Mesodermal cell (in vitro differentiated cells): ENCODE data around the gene LYPD6.
A peak's percentile ranks its signal among the peaks of the same experiment; 100 is the strongest.
"Not testable (repeated sequence)": the region's sequence is repeated elsewhere in the genome, so short reads cannot be mapped to it uniquely, and the experiment has no call there.

ENCODE experiments used
- H3K27ac ChIP-seq: 2 replicates; pipeline ENCODE4 v1.7.0; 2013; ENCODE audit warnings: mild to moderate bottlenecking, low read depth, low read length, moderate library complexity; ENCODE audit not compliant: severe bottlenecking
- H3K36me3 ChIP-seq: 2 replicates; pipeline ENCODE4 v1.7.1; 2013; ENCODE audit warnings: mild to moderate bottlenecking, low read length, moderate library complexity; ENCODE audit not compliant: control insufficient read depth, insufficient read depth
- H3K4me1 ChIP-seq: one replicate; pipeline ENCODE4 v1.7.1; 2013; ENCODE audit warnings: mild to moderate bottlenecking, low read length; ENCODE audit not compliant: insufficient read depth, control insufficient read depth, poor library complexity, severe bottlenecking
- H3K4me3 ChIP-seq: 2 replicates; pipeline ENCODE4 v1.7.0; 2013; ENCODE audit warnings: low read length, control low read depth, mild to moderate bottlenecking; ENCODE audit not compliant: insufficient read depth, poor library complexity, severe bottlenecking; ENCODE audit errors: extremely low read depth
- H3K9me3 ChIP-seq: 2 replicates; pipeline ENCODE4 v1.7.1; 2013; ENCODE audit warnings: mild to moderate bottlenecking, low read length, moderate library complexity; ENCODE audit not compliant: control insufficient read depth
- WGBS, 2 experiments: methylation state at CpG; one replicate each; pipeline ENCODE4 v1.1.5; 2013; ENCODE audit warnings: missing lambda C conversion rate in 2 of 2; ENCODE audit not compliant: insufficient coverage in 2 of 2; 5-methylcytosine and 5-hydroxymethylcytosine counted together

The LYPD6 gene

GRCh38 chr2:149318566-149318965, 11.8 kb upstream of the LYPD6 start:
- not testable (repeated sequence) for H3K9me3 ChIP-seq, H3K4me1 ChIP-seq, H3K27ac ChIP-seq, H3K4me3 ChIP-seq, H3K36me3 ChIP-seq
- no CpG with 5 or more reads among the region's 3 CpGs for WGBS, 2 experiments

GRCh38 chr2:149320362-149320761, 10.0 kb upstream of the LYPD6 start:
- 90 to 95% methylated on average over 10 to 36 of the region's 36 CpGs for WGBS, 2 experiments
- H3K36me3 ChIP-seq: no peaks in the 10 kb centered on the region
- no peak overlapping the region for H3K4me3 ChIP-seq
- H3K27ac ChIP-seq: no peak overlapping the region
- no peaks in the 10 kb centered on the region for H3K9me3 ChIP-seq
- H3K4me1 ChIP-seq: no peaks in the 10 kb centered on the region

- Histone ChIP-seq H3K36me3 (no peaks in the 10 kb centered on the region), H3K4me3 (peak overlapping the region; percentile 88), H3K9me3 (peaks cover 3% of the 10 kb centered on the region), H3K4me1 (peaks cover 3% of the 10 kb centered on the region), H3K27ac (no peak overlapping the region)
- 61 to 73% methylated on average over 7 to 8 of the region's 8 CpGs for WGBS, 2 experiments
Observed at GRCh38 chr2:149329068-149329467, 1.3 kb upstream of the LYPD6 start.

GRCh38 chr2:149329489-149330126, 779 bp upstream of the LYPD6 start:
- Histone ChIP-seq H3K27ac (peak overlapping the region; percentile 69), H3K36me3 (no peaks in the 10 kb centered on the region), H3K4me3 (peak overlapping the region; percentile 88), H3K4me1 (peaks cover 3% of the 10 kb centered on the region), H3K9me3 (peaks cover 3% of the 10 kb centered on the region)
- 26 to 33% methylated on average over 19 to 22 of the region's 32 CpGs for whole genome bisulfite sequencing, 2 experiments

GRCh38 chr2:149331023-149331400, 625 bp downstream of the LYPD6 start:
- H3K4me3 ChIP-seq: peak overlapping the region; percentile 88
- 1 to 6% methylated on average over 13 to 18 of the region's 19 CpGs for WGBS, 2 experiments
- H3K27ac ChIP-seq: peak overlapping the region; percentile 57

GRCh38 chr2:149332364-149332763, 2.0 kb downstream of the LYPD6 start:
- H3K4me1 ChIP-seq: peaks cover 3% of the 10 kb centered on the region
- no peak overlapping the region for H3K4me3 ChIP-seq
- H3K36me3 ChIP-seq: peaks cover 3% of the 10 kb centered on the region
- WGBS, 2 experiments: 90 to 96% methylated on average over 1 of the region's 2 CpGs
- H3K9me3 ChIP-seq: no peaks in the 10 kb centered on the region
- no peak overlapping the region for H3K27ac ChIP-seq

More at GRCh38 chr2:149331023-149331400, 625 bp downstream of the LYPD6 start:
- Histone ChIP-seq H3K9me3 (peaks cover 3% of the 10 kb centered on the region), H3K4me1 (peaks cover 3% of the 10 kb centered on the region), H3K36me3 (no peaks in the 10 kb centered on the region)

GRCh38 chr2:149333636-149334035, 3.2 kb downstream of the LYPD6 start:
- Histone ChIP-seq H3K9me3 (no peaks in the 10 kb centered on the region), H3K27ac (no peak overlapping the region), H3K4me3 (no peak overlapping the region), H3K36me3 (peaks cover 3% of the 10 kb centered on the region), H3K4me1 (peaks cover 3% of the 10 kb centered on the region)
- WGBS, 2 experiments: 82 to 95% methylated on average over 1 to 2 of the region's 3 CpGs

- H3K36me3 ChIP-seq: peaks cover 3% of the 10 kb centered on the region
- no peak overlapping the region for H3K4me3 ChIP-seq
- H3K4me1 ChIP-seq: peaks cover 3% of the 10 kb centered on the region
- H3K27ac ChIP-seq: no peak overlapping the region
- WGBS, 2 experiments: no CpG with 5 or more reads among the region's 2 CpGs
- no peaks in the 10 kb centered on the region for H3K9me3 ChIP-seq
Observed at GRCh38 chr2:149334156-149334555, 3.8 kb downstream of the LYPD6 start.

GRCh38 chr2:149339324-149339723, 8.9 kb downstream of the LYPD6 start:
- no peak overlapping the region for H3K4me3 ChIP-seq
- WGBS, 2 experiments: 100% methylated on average over 2 of the region's 2 CpGs; no CpG with 5 or more reads in 1 of the 2 experiments
- H3K27ac ChIP-seq: no peak overlapping the region
- peaks cover 6% of the 10 kb centered on the region for H3K36me3 ChIP-seq
- H3K9me3 ChIP-seq: no peaks in the 10 kb centered on the region
- peaks cover 3% of the 10 kb centered on the region for H3K4me1 ChIP-seq

- Histone ChIP-seq H3K4me3 (no peak overlapping the region), H3K27ac (no peak overlapping the region), H3K9me3 (no peaks in the 10 kb centered on the region), H3K4me1 (peaks cover 3% of the 10 kb centered on the region), H3K36me3 (peaks cover 6% of the 10 kb centered on the region)
- 100% methylated on average over 1 of the region's 1 CpG for WGBS, 2 experiments
Observed at GRCh38 chr2:149342509-149342908, 12.1 kb downstream of the LYPD6 start.

- H3K36me3 ChIP-seq: peaks cover 6% of the 10 kb centered on the region
- H3K9me3 ChIP-seq: no peaks in the 10 kb centered on the region
- no CpG with 5 or more reads among the region's 2 CpGs for WGBS, 2 experiments
- H3K4me3 ChIP-seq: no peak overlapping the region
- peaks cover 3% of the 10 kb centered on the region for H3K4me1 ChIP-seq
- no peak overlapping the region for H3K27ac ChIP-seq
Observed at GRCh38 chr2:149344105-149344504, 13.7 kb downstream of the LYPD6 start.
